T follicular helper cell (primary cell): ENCODE results near the gene IFNAR2.

ENCODE experiments used
- DNase-seq: peaks from one replicate; pipeline ENCODE4 v3.0.0-alpha.2; 2020; ENCODE audit warnings: low read depth
- total RNA-seq, 2 experiments: gene quantifications; one replicate each; lab custom pipeline; 2026; lab: John Stamatoyannopoulos, UW

The IFNAR2 gene
- 14.1 to 62.7 reads per million in 2 experiments for total RNA-seq

- peak; percentile 59 for DNase-seq
These were observed at the start of gene IFNAR2 for GRCh38 chr21:33229784-33230544. IFNAR2 (plus strand) TSS chr21:33229938; CDS start chr21:33241923, 11,985 bp downstream.

DNA sequence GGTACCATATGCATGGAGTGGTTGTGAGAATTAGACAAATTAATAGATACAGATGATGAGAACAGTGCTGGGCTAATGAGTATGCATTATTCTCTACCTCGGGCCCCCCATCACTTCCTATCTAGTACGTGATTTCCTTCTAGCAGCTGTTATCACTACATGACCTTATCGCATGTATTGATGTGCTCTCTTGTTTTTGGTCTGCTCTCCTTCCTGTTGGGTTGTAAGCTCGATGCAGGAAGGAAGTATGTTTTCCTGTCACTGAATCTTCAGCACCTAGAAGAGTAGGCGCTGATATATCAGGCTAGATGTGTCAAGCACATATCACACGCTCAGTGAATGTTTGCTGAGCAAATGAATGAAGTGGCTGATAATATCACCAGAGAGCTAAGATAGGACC is 43.9 kb upstream of the IFNAR2 start:
- DNase-seq: no peak

DNA sequence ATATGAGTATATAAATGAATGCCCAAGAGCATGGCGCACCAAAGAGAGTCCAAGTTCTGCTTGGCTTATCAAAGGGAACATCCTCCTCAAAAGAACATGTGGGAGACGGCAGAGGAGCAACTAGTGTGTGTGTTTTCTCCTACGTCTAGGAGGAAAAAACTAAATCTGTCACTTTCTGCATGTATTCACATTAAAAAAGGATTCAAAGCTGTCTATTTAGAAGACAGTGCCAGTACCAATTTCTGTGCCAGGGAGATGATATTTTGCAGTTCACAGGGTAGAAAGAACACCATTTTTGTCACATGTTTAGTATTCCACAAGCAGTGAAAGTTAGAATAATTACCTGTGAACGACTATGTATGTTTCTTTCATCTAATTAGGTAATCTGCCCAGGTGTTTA is 42.5 kb upstream of the IFNAR2 start:
- DNase-seq: no peak

- no peak for DNase-seq
These were observed 40.5 kb upstream of the IFNAR2 start for GRCh38 chr21:33189237-33189636.

- DNase-seq: no peak
These were observed 39.9 kb upstream of the IFNAR2 start for GRCh38 chr21:33189824-33190223.

DNA sequence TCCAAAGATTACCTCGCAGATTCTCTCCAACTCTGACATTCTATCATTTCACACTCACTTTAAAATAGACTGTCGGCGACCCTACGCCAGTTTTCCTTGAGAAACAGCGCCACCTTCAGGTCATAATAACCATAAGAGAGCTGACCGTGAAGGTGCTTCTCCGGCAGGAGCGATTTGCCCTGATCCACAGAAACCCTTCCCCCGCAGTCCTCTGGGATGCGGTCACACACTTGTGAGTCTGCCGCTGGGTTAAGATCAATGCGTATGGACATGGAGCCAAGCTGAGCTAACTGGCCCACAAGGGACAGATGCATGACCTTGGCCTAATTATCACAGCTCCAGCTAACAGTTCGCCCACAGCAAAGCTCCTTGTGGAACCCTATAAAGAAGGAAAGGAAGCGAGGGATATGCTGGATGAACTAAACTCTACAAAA is 32.8 kb upstream of the IFNAR2 start:
- DNase-seq: peak; percentile 34

- no peak for DNase-seq
These were observed 32.2 kb upstream of the IFNAR2 start for GRCh38 chr21:33197496-33197895.

DNA sequence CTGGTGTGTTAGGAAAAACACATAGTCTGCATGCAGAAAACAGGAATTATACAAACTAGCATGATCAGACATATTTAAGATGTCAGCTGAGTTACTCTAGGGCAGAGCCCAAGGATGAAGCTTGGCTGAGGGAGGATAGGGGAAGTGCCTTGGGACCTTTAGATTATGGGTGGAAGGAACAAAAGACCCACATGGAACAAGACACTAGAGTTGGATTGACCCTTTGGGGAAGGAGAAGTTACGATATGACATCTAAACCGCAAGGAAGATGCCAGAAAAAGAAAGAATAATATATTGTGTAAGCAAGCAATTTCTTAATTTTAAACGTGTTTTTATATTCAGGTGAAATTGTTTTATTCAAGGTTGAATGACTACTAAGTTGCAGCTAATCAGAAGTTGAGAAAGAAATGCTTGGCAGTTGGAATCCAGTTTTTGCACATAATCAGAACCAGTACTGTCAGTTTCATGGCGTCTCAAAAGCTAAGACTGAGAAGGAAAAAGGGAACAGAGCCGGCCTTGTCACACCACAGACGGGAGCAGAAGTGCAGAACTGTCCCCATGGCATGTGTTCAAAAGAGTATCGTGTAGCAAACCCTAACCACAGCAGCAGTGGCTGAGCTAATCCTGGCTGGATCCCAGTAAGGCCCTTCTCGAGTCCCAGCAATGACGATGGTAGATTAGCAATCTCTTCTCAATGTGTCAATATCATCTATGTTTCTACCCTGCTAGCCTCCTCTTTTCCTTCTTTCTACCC is 31.2 kb upstream of the IFNAR2 start:
- DNase-seq: no peak

DNA sequence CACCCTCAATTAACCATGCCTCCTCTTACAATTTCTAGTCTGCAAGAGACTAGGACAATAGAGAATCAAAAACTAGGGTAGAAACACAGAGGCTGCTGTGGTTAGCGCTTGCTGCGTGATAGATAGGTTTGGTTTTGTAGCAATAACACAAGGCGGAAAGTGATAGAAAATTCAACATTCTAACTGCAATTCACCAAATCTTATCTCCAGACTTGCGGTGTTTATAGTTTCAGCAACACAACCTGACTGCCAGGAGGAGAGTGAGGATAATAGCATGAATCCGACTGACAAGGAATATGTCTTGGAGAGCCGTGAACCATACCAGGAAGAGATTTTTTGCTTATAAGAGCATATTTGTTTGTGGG is 30.7 kb upstream of the IFNAR2 start:
- no peak for DNase-seq

- peak; percentile 79 for DNase-seq
These were observed 30.1 kb upstream of the IFNAR2 start for GRCh38 chr21:33199516-33200217.

DNA sequence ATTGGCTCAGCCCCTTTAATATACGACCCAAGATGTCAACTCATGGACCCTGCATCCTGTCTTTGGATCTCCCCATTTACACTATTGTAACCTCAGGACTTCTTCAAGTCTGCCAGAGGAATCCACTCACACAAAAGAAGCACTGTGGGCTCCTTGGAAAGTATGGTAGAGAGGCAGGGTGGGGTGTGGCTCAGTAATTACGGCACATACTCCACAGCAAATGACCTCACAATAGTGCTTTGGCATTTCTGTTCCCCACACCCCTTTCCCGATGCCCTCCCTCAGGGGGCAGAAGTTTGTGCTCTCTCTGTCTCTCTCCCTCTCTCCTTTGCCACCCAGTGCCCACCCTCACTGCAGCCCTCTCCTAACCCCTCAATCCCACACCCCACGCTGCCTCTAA is 27.8 kb upstream of the IFNAR2 start:
- no peak for DNase-seq

GRCh38 chr21:33202464-33203363 is 27.0 kb upstream of the IFNAR2 start:
- DNase-seq: no peak

DNA sequence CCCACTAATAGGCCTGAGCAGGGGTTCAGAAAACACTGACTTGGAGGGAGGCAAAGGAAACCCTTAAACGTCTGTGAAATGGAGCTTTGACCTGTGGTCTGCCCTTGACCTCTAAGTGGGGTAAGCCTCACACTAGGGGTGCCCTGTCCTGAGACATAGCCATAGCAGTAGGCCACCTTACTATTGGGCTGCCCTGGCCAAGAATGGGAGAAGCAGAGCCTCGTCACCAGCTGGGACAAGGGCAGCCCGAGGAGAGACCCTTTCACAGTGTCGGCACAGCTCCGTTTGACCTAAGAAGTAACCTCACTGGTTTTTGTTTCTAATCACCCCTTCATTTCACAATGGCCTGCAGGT is 26.4 kb upstream of the IFNAR2 start:
- DNase-seq: no peak

GRCh38 chr21:33205476-33205875 is 24.3 kb upstream of the IFNAR2 start:
- no peak for DNase-seq

DNA sequence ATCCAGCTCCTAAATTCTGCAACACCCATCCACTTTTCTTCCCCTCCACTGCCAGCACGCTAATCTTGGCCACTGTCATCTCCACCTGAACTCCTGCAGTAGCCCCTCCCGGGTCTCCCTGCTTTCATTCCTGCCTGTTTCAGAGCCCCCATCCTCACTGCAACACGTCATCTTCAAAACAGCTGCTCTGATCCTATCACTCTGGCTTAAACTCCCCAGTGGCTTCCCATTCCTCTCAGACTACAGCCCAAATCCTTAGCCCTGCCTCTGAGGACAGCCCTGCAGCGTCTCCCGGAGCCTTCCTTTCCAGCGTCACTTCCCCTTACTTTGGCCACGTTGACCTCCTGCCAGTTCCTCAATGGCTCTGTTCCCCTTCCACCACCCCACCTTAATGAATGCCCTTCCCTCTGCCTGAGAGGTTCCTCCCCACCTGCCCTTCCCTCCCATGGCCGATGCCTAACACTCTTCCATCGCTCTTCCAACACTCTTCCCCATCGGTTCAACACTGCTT is 22.9 kb upstream of the IFNAR2 start:
- DNase-seq: no peak

- DNase-seq: no peak
These were observed 22.1 kb upstream of the IFNAR2 start for GRCh38 chr21:33207449-33208149.

GRCh38 chr21:33208534-33208933 is 21.2 kb upstream of the IFNAR2 start:
- DNase-seq: no peak

DNA sequence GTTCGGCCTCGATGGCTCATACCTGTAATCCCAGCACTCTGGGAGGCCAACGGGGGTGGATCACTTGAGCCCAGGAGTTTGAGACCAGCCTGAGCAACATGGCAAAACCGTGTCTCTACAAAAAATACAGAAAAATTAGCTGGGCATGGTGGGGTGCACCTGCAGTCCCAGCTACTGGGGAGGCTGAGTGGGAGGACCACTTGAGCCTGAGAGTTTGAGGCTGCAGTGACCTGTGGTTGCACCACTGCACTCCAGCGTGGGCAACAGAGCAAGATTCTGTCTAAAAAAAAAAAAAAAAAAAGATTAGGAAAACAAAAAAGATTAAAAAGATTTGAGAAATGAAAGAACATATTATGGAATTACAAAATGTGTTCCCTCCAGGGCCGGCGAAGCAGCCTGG is 18.4 kb upstream of the IFNAR2 start:
- no peak for DNase-seq

DNA sequence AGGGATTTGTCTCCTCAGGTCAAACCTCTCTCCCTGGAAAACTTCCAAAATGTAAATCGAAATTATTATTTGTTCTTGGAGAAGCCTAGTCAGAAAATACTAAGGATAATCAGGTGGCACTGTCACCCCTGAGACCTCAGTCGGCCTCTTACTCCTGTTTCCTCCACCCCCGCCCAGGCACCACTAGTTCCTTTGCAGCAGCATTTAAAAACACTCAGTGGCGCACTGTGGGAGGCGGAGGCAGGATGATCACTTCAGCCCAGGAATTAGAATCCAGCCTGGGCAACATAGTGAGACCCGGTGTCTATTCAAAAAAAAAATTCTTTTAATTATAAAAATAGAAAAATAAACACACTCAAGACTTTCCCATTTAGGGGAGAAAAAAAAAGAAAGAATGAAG is 18.0 kb upstream of the IFNAR2 start:
- DNase-seq: no peak

DNA sequence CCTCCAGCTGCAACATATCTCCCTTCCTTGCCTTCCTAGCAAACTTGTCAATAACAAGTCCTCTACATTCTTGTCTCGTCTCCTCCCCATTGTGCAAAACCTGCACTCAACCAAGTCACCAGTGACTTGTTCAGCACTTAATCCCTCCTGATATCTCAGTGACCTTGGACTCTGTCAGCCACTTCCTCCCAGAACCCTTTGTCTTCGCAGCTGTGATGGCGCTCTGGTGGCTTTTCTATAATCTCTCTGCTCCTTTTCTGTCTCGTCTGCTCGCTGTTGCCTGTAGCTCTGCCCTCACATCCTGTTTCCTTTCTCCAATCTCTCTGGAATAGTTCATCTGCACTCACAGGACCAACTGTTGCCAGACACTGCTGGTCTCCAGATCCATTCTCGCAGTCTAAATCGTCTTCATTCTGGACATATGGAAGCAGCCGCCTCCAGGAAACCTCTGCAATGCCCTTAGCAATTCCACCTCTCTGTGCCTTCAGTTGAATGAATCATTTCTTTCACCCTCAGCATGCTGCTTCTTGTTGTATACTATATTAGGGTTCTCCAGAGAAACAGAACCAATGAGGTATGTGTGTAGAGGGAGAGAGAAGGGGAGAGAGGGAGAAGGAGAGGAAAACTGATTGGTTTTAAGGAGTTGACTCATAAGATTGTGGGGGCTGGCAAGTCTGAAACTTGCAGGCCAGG is 17.4 kb upstream of the IFNAR2 start:
- no peak for DNase-seq
